ENCODE results near the gene MAB21L3.

MAB21L3 gene
- 0 reads per million in 4 donors for total RNA-seq

GRCh38 chr1:116110567-116111523 lies at the start of gene MAB21L3:
TSS of gene MAB21L3 (plus strand) at chr1:116111399. CDS start at chr1:116112616, 1,217 bp downstream.
- no peak for DNase-seq

- DNase-seq = no peak
Observed at GRCh38 chr1:116062201-116062600, 49.0 kb upstream of the MAB21L3 start.

- DNase-seq = no peak
Observed at GRCh38 chr1:116064616-116065015, 46.6 kb upstream of the MAB21L3 start.

GRCh38 chr1:116066868-116067565 lies 44.2 kb upstream of the MAB21L3 start:
- DNase-seq = no peak

- DNase-seq = no peak
Observed at GRCh38 chr1:116067566-116067890, 43.7 kb upstream of the MAB21L3 start.

- no peak for DNase-seq
Observed at GRCh38 chr1:116075575-116075974, 35.6 kb upstream of the MAB21L3 start.

GRCh38 chr1:116075990-116076389 lies 35.2 kb upstream of the MAB21L3 start:
- DNase-seq = no peak

- no peak for DNase-seq
Observed at GRCh38 chr1:116076831-116077230, 34.4 kb upstream of the MAB21L3 start.

- DNase-seq = no peak
Observed at GRCh38 chr1:116078699-116079223, 32.4 kb upstream of the MAB21L3 start.

- DNase-seq = no peak
Observed at GRCh38 chr1:116087628-116088027, 23.6 kb upstream of the MAB21L3 start.

- DNase-seq = no peak
Observed at GRCh38 chr1:116089870-116090269, 21.3 kb upstream of the MAB21L3 start.

GRCh38 chr1:116091083-116091482 lies 20.1 kb upstream of the MAB21L3 start:
- no peak for DNase-seq

- DNase-seq = no peak
Observed at GRCh38 chr1:116092752-116093489, 18.3 kb upstream of the MAB21L3 start.

- DNase-seq = no peak
Observed at GRCh38 chr1:116095027-116095426, 16.2 kb upstream of the MAB21L3 start.

- no peak for DNase-seq
Observed at GRCh38 chr1:116096013-116096618, 15.1 kb upstream of the MAB21L3 start.

GRCh38 chr1:116097626-116098025 lies 13.6 kb upstream of the MAB21L3 start:
- no peak for DNase-seq

- DNase-seq = no peak
Observed at GRCh38 chr1:116099379-116099778, 11.8 kb upstream of the MAB21L3 start.

- no peak for DNase-seq
Observed at GRCh38 chr1:116099919-116100318, 11.3 kb upstream of the MAB21L3 start.

GRCh38 chr1:116104667-116105066 lies 6.5 kb upstream of the MAB21L3 start:
- no peak for DNase-seq

GRCh38 chr1:116105996-116106395 lies 5.2 kb upstream of the MAB21L3 start:
- DNase-seq = no peak

- no peak for DNase-seq
Observed at GRCh38 chr1:116106646-116107045, 4.6 kb upstream of the MAB21L3 start.

- DNase-seq = no peak
Observed at GRCh38 chr1:116107371-116107770, 3.8 kb upstream of the MAB21L3 start.
